Measurements from ENCODE around the gene TMEM151B.
"Not testable (repeated sequence)": the region's sequence is repeated elsewhere in the genome, so short reads cannot be mapped to it uniquely, and the experiment has no call there.

Gene TMEM151B

GRCh38 chr6:44332585-44332984 is 62.3 kb downstream of the TMEM151B start:
- Mint-ChIP-seq H3K4me3 (no peak overlapping the region), H3K4me1 (no peaks in the 10 kb centered on the region), H3K27me3 (peaks cover 9% of the 10 kb centered on the region), H3K36me3 (no peaks in the 10 kb centered on the region), H3K27ac (no peak overlapping the region), H3K9me3 (no peaks in the 10 kb centered on the region)

GRCh38 chr6:44333273-44333919 is 63.1 kb downstream of the TMEM151B start:
- Mint-ChIP-seq H3K36me3 (no peaks in the 10 kb centered on the region), H3K4me3 (no peak overlapping the region), H3K27ac (no peak overlapping the region), H3K27me3 (peaks cover 6% of the 10 kb centered on the region), H3K4me1 (no peaks in the 10 kb centered on the region), H3K9me3 (no peaks in the 10 kb centered on the region)

- Mint-ChIP-seq H3K9me3 (no peaks in the 10 kb centered on the region), H3K4me1 (no peaks in the 10 kb centered on the region), H3K27me3 (peaks cover 6% of the 10 kb centered on the region), H3K27ac (no peak overlapping the region), H3K4me3 (no peak overlapping the region), H3K36me3 (no peaks in the 10 kb centered on the region)
Measured at GRCh38 chr6:44333942-44334341, 63.7 kb downstream of the TMEM151B start.

- H3K36me3 Mint-ChIP-seq, result no peaks in the 10 kb centered on the region
- H3K27ac Mint-ChIP-seq, result no peak overlapping the region
Measured at GRCh38 chr6:44335631-44336030, 65.4 kb downstream of the TMEM151B start.

GRCh38 chr6:44338228-44339122 is 68.2 kb downstream of the TMEM151B start:
- H3K36me3 Mint-ChIP-seq, result no peaks in the 10 kb centered on the region
- peaks cover 15% of the 10 kb centered on the region for H3K27me3 Mint-ChIP-seq
- H3K9me3 Mint-ChIP-seq, result no peaks in the 10 kb centered on the region
- no peak overlapping the region for H3K27ac Mint-ChIP-seq
- no peak overlapping the region for H3K4me3 Mint-ChIP-seq
- no peaks in the 10 kb centered on the region for H3K4me1 Mint-ChIP-seq

More at GRCh38 chr6:44335631-44336030, 65.4 kb downstream of the TMEM151B start:
- no peaks in the 10 kb centered on the region for H3K4me1 Mint-ChIP-seq
- no peaks in the 10 kb centered on the region for H3K9me3 Mint-ChIP-seq
- H3K27me3 Mint-ChIP-seq, result no peaks in the 10 kb centered on the region
- no peak overlapping the region for H3K4me3 Mint-ChIP-seq

- H3K9me3 Mint-ChIP-seq, result no peaks in the 10 kb centered on the region
- no peaks in the 10 kb centered on the region for H3K4me1 Mint-ChIP-seq
- H3K27ac Mint-ChIP-seq, result no peak overlapping the region
- H3K4me3 Mint-ChIP-seq, result no peak overlapping the region
- H3K27me3 Mint-ChIP-seq, result peaks cover 21% of the 10 kb centered on the region
- H3K36me3 Mint-ChIP-seq, result no peaks in the 10 kb centered on the region
Measured at GRCh38 chr6:44339301-44339700, 69.1 kb downstream of the TMEM151B start.

- H3K36me3 Mint-ChIP-seq, result no peaks in the 10 kb centered on the region
- H3K9me3 Mint-ChIP-seq, result no peaks in the 10 kb centered on the region
- H3K4me1 Mint-ChIP-seq, result no peaks in the 10 kb centered on the region
- no peak overlapping the region for H3K4me3 Mint-ChIP-seq
- no peak overlapping the region for H3K27ac Mint-ChIP-seq
- peaks cover 26% of the 10 kb centered on the region for H3K27me3 Mint-ChIP-seq
Measured at GRCh38 chr6:44339763-44340625, 69.7 kb downstream of the TMEM151B start.

- no peak overlapping the region for H3K27ac Mint-ChIP-seq
Measured at GRCh38 chr6:44341095-44341890, 71.0 kb downstream of the TMEM151B start.

GRCh38 chr6:44342052-44342451 is 71.8 kb downstream of the TMEM151B start:
- no peak overlapping the region for H3K27ac Mint-ChIP-seq
- no peaks in the 10 kb centered on the region for H3K36me3 Mint-ChIP-seq
- no peaks in the 10 kb centered on the region for H3K4me1 Mint-ChIP-seq
- no peak overlapping the region for H3K4me3 Mint-ChIP-seq
- no peaks in the 10 kb centered on the region for H3K9me3 Mint-ChIP-seq
- peaks cover 29% of the 10 kb centered on the region for H3K27me3 Mint-ChIP-seq

More at GRCh38 chr6:44341095-44341890, 71.0 kb downstream of the TMEM151B start:
- Mint-ChIP-seq H3K36me3 (no peaks in the 10 kb centered on the region), H3K27me3 (peaks cover 29% of the 10 kb centered on the region), H3K9me3 (no peaks in the 10 kb centered on the region), H3K4me1 (no peaks in the 10 kb centered on the region), H3K4me3 (no peak overlapping the region)

GRCh38 chr6:44342489-44342888 is 72.2 kb downstream of the TMEM151B start, which contains the start of gene SPATS1:
TSS of gene SPATS1 (plus strand) at chr6:44342650. CDS start at chr6:44343096, 446 bp downstream.
- H3K27me3 Mint-ChIP-seq, result peaks cover 29% of the 10 kb centered on the region
- no peaks in the 10 kb centered on the region for H3K4me1 Mint-ChIP-seq
- no peak within 1 kb of the TSS for H3K27ac Mint-ChIP-seq
- no peaks in the 10 kb centered on the region for H3K9me3 Mint-ChIP-seq
- H3K4me3 Mint-ChIP-seq, result no peak within 1 kb of the TSS
- no peaks in the 10 kb centered on the region for H3K36me3 Mint-ChIP-seq

- not testable (repeated sequence) for H3K9me3 Mint-ChIP-seq, H3K36me3 Mint-ChIP-seq, H3K4me1 Mint-ChIP-seq, H3K4me3 Mint-ChIP-seq, H3K27ac Mint-ChIP-seq
- H3K27me3 Mint-ChIP-seq, result peaks cover 22% of the 10 kb centered on the region
Measured at GRCh38 chr6:44346818-44347217, 76.6 kb downstream of the TMEM151B start.

GRCh38 chr6:44349904-44350649 is 79.8 kb downstream of the TMEM151B start:
- no peaks in the 10 kb centered on the region for H3K36me3 Mint-ChIP-seq
- peaks cover 2% of the 10 kb centered on the region for H3K27me3 Mint-ChIP-seq
- no peaks in the 10 kb centered on the region for H3K4me1 Mint-ChIP-seq
- no peaks in the 10 kb centered on the region for H3K9me3 Mint-ChIP-seq
- no peak overlapping the region for H3K4me3 Mint-ChIP-seq
- no peak overlapping the region for H3K27ac Mint-ChIP-seq

- not testable (repeated sequence) for H3K36me3 Mint-ChIP-seq, H3K4me1 Mint-ChIP-seq, H3K27me3 Mint-ChIP-seq, H3K27ac Mint-ChIP-seq, H3K9me3 Mint-ChIP-seq, H3K4me3 Mint-ChIP-seq
Measured at GRCh38 chr6:44350650-44350994, 80.4 kb downstream of the TMEM151B start.

GRCh38 chr6:44352259-44352658 is 82.0 kb downstream of the TMEM151B start:
- Mint-ChIP-seq H3K36me3 (no peaks in the 10 kb centered on the region), H3K4me1 (no peaks in the 10 kb centered on the region), H3K9me3 (no peaks in the 10 kb centered on the region), H3K27me3 (no peaks in the 10 kb centered on the region), H3K4me3 (no peak overlapping the region), H3K27ac (no peak overlapping the region)

Data from activated naive CD4-positive, alpha-beta T cell treated with anti-CD3 and anti-CD28 coated beads, Interleukin-2, amount 50 U/mL, for 24 hours (primary cell).